Measurements from ENCODE around the gene CEL. TPM values are rescaled to one million over a fixed set of nuclear protein-coding genes. Genes with fewer than 3 reads are reported as not detected.
"Not testable (repeated sequence)": the region's sequence is repeated elsewhere in the genome, so short reads cannot be mapped to it uniquely, and the experiment has no call there.

The CEL gene
- total RNA-seq, 1 donor from 2014 or later = 7.7 TPM

DNA sequence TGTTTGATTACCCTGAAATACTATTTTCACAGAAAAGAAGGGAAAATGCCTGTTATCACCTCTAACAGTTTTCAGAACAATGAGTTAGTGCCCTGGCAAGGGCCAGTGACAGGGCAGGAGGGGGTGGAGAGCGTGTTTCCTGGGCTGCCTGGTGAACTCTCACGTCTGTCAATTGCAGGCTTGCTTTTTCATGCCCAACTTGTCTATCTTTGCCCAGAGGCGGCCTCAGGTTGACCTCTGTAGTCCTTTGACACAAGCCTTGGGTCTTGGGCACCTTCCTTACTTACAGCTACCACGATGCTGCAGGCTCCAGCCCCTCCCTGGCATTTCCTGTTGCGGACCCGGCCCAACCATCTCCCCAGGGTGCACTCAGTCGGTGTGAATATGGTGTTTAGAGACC is 2.2 kb upstream of the CEL start:
- intact Hi-C loops (cut with DNase I) = no loop called here
- DNase-seq (ENCODE audit: missing footprints) (no peak), ATAC-seq (no peak)

DNA sequence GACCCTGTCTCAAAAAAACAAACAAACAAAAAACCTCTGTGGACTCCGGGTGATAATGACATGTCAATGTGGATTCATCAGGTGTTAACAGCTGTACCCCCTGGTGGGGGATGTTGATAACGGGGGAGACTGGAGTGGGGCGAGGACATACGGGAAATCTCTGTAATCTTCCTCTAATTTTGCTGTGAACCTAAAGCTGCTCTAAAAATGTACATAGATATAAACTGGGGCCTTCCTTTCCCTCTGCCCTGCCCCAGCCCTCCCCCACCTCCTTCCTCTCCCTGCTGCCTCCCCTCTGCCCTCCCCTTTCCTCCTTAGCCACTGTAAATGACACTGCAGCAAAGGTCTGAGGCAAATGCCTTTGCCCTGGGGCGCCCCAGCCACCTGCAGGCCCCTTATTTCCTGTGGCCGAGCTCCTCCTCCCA is 1.4 kb upstream of the CEL start:
- intact Hi-C loops (cut with DNase I) = no loop called here
- DNase-seq (ENCODE audit: missing footprints) (no peak), ATAC-seq (no peak)

DNA sequence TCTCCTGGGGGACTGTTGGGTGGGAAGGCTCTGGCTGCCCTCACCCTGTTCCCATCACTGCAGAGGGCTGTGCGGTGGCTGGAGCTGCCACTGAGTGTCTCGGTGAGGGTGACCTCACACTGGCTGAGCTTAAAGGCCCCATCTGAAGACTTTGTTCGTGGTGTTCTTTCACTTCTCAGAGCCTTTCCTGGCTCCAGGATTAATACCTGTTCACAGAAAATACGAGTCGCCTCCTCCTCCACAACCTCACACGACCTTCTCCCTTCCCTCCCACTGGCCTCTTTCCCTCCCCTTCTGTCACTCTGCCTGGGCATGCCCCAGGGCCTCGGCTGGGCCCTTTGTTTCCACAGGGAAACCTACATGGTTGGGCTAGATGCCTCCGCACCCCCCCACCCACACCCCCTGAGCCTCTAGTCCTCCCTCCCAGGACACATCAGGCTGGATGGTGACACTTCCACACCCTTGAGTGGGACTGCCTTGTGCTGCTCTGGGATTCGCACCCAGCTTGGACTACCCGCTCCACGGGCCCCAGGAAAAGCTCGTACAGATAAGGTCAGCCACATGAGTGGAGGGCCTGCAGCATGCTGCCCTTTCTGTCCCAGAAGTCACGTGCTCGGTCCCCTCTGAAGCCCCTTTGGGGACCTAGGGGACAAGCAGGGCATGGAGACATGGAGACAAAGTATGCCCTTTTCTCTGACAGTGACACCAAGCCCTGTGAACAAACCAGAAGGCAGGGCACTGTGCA is 590 bp upstream of the CEL start:
- intact Hi-C loops (cut with DNase I); DNase-seq (ENCODE audit: missing footprints): not testable (repeated sequence)
- peak; percentile 51 for ATAC-seq

DNA sequence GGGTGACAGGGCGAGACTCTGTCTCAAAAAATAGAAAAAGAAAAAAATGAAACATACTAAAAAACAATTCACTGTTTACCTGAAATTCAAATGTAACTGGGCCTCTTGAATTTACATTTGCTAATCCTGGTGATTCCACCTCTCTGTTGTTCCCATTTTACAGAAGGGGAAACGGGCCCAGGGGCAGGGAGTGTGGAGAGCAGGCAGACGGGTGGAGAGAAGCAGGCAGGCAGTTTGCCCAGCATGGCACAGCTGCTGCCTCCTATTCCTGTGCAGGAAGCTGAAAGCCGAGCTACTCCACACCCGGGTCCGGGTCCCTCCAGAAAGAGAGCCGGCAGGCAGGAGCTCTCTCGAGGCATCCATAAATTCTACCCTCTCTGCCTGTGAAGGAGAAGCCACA is 788 bp downstream of the CEL start:
- ATAC-seq = not testable (repeated sequence)

DNA sequence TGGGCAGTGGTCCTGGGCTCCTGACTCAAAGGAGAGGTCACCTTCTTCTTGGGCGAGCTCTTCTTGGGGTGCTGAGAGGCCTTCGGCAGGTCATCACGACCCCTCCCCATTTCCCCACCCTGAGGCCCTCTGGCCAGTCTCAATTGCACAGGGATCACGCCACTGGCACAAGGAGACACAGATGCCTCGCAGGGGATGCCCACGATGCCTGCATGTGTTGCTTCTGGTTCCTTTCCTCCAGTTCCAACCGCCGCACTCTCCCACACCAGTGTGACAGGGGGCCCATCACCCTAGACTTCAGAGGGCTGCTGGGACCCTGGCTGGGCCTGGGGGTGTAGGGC is 1.3 kb downstream of the CEL start:
- ATAC-seq = no peak
- intact Hi-C loops (cut with DNase I) = no loop called here
- DNase-seq (ENCODE audit: missing footprints) = no peak

More for the DNA sequence above, 788 bp downstream of the CEL start:
- intact Hi-C loops (cut with DNase I); DNase-seq (ENCODE audit: missing footprints): not testable (repeated sequence)

DNA sequence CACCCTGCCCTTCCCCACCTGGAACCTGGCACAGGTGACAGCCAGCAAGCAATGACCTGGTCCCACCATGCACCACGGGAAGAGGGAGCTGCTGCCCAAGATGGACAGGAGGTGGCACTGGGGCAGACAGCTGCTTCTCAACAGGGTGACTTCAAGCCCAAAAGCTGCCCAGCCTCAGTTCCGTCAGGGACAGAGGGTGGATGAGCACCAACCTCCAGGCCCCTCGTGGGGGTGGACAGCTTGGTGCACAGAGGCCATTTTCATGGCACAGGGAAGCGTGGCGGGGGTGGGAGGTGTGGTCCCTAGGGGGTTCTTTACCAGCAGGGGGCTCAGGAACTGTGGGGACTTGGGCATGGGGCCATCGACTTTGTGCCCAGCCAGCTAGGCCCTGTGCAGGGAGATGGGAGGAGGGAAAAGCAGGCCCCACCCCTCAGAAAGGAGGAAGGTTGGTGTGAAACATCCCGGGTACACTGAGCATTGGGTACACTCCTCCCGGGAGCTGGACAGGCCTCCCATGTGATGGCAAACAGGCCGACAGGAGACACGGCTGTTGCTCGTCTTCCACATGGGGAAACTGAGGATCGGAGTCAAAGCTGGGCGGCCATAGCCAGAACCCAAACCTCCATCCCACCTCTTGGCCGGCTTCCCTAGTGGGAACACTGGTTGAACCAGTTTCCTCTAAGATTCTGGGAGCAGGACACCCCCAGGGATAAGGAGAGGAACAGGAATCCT is 1.9 kb downstream of the CEL start:
- no peak for ATAC-seq
- intact Hi-C loops (cut with DNase I) = no loop called here

DNA sequence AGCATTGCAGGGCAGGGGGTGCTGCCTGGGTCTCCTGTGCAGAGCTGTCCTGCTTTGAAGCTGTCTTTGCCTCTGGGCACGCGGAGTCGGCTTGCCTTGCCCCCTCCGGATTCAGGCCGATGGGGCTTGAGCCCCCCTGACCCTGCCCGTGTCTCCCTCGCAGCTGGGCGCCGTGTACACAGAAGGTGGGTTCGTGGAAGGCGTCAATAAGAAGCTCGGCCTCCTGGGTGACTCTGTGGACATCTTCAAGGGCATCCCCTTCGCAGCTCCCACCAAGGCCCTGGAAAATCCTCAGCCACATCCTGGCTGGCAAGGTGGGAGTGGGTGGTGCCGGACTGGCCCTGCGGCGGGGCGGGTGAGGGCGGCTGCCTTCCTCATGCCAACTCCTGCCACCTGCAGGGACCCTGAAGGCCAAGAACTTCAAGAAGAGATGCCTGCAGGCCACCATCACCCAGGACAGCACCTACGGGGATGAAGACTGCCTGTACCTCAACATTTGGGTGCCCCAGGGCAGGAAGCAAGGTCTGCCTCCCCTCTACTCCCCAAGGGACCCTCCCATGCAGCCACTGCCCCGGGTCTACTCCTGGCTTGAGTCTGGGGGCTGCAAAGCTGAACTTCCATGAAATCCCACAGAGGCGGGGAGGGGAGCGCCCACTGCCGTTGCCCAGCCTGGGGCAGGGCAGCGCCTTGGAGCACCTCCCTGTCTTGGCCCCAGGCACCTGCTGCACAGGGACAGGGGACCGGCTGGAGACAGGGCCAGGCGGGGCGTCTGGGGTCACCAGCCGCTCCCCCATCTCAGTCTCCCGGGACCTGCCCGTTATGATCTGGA is 2.7 kb downstream of the CEL start:
- no peak for DNase-seq (ENCODE audit: missing footprints)
- ATAC-seq = no peak
- intact Hi-C loops (cut with DNase I) = no loop called here

More for the DNA sequence above, 1.9 kb downstream of the CEL start:
- DNase-seq (ENCODE audit: missing footprints) = no peak

DNA sequence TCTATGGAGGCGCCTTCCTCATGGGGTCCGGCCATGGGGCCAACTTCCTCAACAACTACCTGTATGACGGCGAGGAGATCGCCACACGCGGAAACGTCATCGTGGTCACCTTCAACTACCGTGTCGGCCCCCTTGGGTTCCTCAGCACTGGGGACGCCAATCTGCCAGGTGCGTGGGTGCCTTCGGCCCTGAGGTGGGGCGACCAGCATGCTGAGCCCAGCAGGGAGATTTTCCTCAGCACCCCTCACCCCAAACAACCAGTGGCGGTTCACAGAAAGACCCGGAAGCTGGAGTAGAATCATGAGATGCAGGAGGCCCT is 3.2 kb downstream of the CEL start:
- ATAC-seq (no peak), DNase-seq (ENCODE audit: missing footprints) (no peak)
- intact Hi-C loops (cut with DNase I) = no loop called here

DNA sequence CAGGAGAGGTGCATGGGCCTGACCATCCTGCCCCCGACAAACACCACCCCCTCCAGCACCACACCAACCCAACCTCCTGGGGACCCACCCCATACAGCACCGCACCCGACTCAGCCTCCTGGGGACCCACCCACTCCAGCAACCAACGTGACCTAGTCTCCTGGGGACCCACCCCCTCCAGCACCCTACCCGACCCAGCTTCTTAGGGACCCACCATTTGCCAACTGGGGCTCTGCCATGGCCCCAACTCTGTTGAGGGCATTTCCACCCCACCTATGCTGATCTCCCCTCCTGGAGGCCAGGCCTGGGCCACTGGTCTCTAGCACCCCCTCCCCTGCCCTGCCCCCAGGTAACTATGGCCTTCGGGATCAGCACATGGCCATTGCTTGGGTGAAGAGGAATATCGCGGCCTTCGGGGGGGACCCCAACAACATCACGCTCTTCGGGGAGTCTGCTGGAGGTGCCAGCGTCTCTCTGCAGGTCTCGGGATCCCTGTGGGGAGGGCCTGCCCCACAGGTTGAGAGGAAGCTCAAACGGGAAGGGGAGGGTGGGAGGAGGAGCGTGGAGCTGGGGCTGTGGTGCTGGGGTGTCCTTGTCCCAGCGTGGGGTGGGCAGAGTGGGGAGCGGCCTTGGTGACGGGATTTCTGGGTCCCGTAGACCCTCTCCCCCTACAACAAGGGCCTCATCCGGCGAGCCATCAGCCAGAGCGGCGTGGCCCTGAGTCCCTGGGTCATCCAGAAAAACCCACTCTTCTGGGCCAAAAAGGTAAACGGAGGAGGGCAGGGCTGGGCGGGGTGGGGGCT is 4.6 kb downstream of the CEL start:
- intact Hi-C loops (cut with DNase I) = no loop called here
- DNase-seq (ENCODE audit: missing footprints) (no peak), ATAC-seq (no peak)

DNA sequence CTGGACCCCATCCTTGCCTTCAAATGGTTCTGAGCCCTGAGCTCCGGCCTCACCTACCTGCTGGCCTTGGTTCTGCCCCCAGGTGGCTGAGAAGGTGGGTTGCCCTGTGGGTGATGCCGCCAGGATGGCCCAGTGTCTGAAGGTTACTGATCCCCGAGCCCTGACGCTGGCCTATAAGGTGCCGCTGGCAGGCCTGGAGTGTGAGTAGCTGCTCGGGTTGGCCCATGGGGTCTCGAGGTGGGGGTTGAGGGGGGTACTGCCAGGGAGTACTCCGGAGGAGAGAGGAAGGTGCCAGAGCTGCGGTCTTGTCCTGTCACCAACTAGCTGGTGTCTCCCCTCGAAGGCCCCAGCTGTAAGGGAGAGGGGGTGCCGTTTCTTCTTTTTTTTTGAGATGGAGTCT is 5.2 kb downstream of the CEL start:
- DNase-seq (ENCODE audit: missing footprints) (no peak), ATAC-seq (no peak)
- intact Hi-C loops (cut with DNase I) = no loop called here

DNA sequence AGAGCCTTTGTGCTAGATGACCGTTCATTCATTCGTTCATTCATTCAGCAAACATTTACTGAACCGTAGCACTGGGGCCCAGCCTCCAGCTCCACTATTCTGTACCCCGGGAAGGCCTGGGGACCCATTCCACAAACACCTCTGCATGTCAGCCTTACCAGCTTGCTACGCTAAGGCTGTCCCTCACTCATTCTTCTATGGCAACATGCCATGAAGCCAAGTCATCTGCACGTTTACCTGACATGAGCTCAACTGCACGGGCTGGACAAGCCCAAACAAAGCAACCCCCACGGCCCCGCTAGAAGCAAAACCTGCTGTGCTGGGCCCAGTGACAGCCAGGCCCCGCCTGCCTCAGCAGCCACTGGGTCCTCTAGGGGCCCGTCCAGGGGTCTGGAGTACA is 6.0 kb downstream of the CEL start:
- no peak for ATAC-seq

DNA sequence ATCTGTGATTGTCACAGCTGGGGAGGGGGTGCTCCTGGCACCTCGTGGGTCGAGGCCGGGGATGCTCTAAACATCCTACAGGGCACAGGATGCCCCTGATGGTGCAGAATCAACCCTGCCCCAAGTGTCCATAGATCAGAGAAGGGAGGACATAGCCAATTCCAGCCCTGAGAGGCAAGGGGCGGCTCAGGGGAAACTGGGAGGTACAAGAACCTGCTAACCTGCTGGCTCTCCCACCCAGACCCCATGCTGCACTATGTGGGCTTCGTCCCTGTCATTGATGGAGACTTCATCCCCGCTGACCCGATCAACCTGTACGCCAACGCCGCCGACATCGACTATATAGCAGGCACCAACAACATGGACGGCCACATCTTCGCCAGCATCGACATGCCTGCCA is 6.7 kb downstream of the CEL start:
- DNase-seq (ENCODE audit: missing footprints); ATAC-seq; intact Hi-C loops (cut with DNase I): not testable (repeated sequence)

More for the DNA sequence above, 6.0 kb downstream of the CEL start:
- no peak for DNase-seq (ENCODE audit: missing footprints)
- intact Hi-C loops (cut with DNase I) = no loop called here

DNA sequence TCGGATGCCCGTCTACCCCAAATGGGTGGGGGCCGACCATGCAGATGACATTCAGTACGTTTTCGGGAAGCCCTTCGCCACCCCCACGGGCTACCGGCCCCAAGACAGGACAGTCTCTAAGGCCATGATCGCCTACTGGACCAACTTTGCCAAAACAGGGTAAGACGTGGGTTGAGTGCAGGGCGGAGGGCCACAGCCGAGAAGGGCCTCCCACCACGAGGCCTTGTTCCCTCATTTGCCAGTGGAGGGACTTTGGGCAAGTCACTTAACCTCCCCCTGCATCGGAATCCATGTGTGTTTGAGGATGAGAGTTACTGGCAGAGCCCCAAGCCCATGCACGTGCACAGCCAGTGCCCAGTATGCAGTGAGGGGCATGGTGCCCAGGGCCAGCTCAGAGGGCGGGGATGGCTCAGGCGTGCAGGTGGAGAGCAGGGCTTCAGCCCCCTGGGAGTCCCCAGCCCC is 8.8 kb downstream of the CEL start:
- intact Hi-C loops (cut with DNase I); DNase-seq (ENCODE audit: missing footprints); ATAC-seq: not testable (repeated sequence)

DNA sequence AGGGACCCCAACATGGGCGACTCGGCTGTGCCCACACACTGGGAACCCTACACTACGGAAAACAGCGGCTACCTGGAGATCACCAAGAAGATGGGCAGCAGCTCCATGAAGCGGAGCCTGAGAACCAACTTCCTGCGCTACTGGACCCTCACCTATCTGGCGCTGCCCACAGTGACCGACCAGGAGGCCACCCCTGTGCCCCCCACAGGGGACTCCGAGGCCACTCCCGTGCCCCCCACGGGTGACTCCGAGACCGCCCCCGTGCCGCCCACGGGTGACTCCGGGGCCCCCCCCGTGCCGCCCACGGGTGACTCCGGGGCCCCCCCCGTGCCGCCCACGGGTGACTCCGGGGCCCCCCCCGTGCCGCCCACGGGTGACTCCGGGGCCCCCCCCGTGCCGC is 9.2 kb downstream of the CEL start:
- intact Hi-C loops (cut with DNase I); ATAC-seq; DNase-seq (ENCODE audit: missing footprints): not testable (repeated sequence)

DNA sequence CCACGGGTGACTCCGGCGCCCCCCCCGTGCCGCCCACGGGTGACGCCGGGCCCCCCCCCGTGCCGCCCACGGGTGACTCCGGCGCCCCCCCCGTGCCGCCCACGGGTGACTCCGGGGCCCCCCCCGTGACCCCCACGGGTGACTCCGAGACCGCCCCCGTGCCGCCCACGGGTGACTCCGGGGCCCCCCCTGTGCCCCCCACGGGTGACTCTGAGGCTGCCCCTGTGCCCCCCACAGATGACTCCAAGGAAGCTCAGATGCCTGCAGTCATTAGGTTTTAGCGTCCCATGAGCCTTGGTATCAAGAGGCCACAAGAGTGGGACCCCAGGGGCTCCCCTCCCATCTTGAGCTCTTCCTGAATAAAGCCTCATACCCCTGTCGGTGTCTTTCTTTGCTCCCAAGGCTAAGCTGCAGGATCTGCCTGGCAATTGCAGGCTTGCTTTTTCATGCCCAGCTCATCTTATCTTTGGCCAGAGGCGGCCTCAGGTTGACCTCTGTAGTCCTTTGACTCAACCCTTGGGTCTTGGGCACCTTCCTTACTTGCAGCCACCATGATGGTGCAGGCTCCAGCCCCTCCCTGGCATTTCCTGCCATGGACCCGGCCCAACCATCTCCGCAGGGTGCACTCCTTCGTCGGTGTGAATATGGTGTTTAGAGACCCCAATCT is 9.8 kb downstream of the CEL start:
- DNase-seq (ENCODE audit: missing footprints) (no peak), ATAC-seq (no peak)
- intact Hi-C loops (cut with DNase I) = no loop called here

DNA sequence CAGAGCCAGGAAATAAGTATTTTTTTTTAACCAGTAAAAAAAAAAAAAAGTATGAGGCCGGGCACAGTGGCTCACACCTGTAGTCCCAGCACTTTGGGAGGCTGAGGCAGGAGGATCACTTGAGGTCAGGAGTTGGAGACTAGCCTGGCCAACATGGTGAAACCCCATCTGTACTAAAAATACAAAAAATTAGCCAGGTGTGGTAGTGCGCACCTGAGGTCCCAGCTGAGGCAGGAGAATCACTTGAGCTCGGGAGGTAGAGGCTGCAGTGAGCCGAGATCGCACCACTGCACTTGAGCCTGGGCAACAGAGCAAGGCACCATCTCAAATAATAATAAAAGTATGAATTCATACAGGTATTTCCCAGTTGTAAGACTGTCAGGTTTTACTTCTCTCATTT is 10.4 kb downstream of the CEL start:
- ATAC-seq; intact Hi-C loops (cut with DNase I); DNase-seq (ENCODE audit: missing footprints): not testable (repeated sequence)

DNA sequence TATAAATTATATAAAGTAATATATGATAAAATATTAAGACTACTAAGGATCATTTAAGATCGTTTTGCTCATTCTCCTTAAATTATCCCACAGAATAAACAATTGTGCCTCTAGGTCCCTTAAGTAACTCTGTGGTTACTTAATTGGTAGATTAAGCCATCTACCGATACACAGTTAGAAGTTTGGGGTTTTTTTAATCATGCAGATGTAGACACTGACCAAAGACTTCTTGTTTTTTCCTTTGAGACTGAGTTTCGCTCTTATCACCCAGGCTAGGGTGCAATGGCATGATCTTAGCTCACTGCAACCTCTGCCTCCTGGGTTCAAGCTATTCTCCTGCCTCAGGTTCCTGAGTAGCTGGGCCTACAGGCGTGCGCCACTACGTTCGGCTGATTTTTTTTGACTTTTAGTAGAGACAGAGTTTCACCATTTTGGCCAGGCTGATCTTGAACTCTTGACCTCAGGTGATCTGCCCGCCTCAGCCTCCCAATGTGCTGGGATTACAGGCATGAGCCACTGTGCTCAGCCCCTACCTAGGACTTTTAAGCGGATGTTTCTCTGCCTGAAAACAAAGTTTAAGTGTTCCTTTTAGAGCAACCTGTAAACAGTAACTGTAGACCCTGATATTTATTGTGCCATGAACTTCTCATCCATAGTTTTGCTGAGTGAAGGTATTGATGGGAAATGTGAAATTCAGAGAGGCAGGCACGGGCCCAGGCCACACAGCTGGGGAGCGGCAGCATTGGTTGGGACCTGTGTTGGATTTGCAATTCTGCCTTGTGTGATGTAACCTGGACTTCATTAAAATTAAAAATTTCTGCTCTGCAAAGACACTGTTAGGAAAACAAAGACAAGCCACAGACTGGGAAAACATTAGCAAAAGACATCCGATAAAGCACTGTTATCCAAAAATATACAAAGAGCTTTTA is 11.6 kb downstream of the CEL start:
- ATAC-seq = no peak
- intact Hi-C loops (cut with DNase I) = no loop called here
- no peak for DNase-seq (ENCODE audit: missing footprints)

Data from Right ventricle myocardium inferior (tissue), 1 donor.